Activated effector memory CD4-positive, alpha-beta T cell treated with anti-CD3 and anti-CD28 coated beads, Interleukin-2, amount 50 U/mL, for 16 hours (primary cell): ENCODE data around the gene RGL1.

Source experiments
- DNase-seq: peaks from one replicate; pipeline ENCODE4 v3.0.0-alpha.2; 2020

RGL1 gene

DNA sequence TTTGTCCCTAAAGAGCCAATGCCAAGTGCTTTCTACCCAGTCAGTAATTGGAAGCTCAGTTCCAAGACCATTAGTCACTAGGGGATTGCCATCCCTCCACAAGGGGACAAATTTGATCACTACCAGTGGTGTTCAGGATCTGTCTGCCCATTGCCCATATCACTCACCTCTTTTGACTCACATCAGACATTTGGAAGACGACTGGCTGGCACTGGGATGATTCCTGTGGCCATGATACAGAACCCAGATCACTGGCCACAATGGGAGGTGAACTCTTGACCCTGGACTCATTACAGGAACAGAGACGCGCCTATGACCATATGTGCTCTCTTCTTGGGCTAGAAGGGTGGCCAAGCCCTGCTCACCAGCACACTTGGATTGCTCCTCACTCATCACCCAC lies 161.6 kb downstream of the RGL1 start:
- no peak for DNase-seq

DNA sequence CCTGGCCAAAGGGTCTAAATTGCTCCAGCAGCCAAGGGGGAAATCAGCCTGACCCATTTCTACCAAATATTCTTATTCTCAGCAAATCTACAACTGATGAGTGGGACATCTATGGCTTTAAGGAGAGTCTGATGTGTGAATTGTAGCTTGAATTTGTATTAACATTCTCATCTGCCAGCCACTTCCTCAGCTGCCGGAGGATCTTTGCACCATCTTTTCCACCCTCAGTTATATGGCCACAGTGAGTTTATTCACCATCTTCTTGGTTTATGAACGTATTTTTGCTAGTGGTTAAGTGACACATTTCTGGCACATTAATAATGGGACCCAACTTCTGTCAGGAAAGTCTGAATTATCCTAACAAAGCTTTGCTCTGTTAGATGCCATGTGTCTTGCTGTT lies 163.0 kb downstream of the RGL1 start:
- no peak for DNase-seq

DNA sequence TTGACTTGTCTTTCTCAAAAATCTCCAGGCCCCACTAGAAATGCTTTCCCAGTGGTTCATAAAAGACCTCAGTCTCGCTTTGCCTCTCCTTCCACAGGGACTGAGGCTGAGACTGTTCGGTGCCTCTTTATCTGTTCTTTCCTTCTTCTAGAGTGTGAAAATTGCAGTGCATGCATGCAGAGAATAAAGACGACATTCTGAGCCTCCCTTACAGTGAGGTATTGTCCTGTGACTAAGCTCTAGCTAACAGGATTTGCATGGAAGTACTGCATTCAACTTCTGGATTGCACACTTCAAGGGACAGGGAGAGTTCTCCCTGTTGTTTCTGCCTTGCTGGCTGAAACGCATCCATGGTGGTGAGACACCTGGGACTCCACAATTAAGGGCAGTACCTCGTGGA lies 163.5 kb downstream of the RGL1 start:
- DNase-seq = no peak

DNA sequence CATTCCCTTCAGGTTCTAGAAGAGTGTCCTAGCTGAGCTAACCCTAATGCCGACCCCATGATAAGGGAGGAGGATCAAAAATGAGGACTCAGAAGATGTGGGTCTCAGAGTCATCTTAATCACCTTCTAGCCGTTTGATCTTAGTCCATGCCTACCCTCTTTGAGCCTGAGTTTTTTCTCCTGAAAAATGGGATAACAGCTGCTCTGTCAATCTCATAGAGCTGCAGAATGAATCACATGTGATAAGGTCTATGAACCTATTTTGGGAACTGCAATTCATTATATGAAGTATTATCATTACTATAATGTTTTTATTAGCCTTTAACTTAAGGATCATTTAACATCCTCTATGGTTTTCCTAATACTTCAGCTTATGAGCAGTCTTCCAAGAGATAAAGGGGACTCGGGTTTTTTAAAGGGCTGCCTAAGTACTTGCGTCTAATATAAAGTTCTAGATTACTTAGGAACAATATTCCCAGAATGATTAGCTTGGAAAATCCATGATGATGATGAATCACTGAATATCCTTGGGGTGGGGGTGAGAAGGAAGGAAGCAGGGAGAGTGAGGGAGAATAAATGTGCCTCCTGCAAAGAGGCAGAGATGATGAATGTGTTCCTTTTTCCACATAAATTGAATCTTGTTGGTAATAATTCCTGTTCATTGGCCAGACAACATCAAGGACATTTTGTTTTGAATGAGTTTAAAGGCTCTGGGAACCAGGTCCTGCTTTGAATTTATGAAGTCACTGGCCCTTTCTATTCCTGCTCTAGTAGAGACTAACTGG lies 165.8 kb downstream of the RGL1 start:
- DNase-seq = no peak

DNA sequence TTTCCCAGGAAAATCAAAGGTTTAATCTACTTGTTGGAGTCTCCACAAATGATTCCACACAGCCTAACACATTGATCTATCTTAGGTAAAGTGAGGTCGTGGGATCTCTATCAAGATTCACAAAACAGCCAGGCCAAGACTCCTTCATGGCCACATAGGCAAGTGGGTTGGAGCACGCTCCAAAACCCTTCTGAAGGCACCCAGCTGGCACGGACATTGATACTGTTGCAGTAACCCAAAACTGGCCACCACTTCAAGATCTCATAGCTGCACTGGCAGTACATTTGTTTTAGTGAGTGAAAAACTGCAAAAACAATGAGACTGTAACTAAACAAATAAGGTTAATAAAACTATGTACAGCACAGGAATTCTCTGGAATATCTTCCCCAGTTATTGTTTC lies 170.7 kb downstream of the RGL1 start:
- no peak for DNase-seq

DNA sequence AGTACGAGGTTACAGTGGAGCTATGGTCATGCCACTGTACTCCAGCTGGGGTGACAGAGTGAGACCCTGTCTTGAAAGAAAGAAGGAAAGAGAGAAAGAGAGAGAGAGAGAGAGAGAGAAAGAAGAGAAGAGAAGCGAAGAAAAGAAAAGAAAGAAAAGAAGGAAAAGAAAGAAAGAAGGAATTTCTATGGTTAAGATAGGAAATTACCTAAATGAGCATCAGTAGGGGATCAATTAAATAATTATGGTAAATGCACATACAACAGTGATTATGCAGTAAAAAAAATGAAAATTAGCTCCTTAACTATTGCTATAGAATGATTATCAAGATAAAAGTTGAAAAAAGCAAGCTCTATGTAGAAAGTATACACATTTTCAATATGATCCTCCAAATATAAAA lies 172.8 kb downstream of the RGL1 start:
- no peak for DNase-seq
